DMS53 treated with DMSO at 0.1 percent for 48 hours (cell line): ENCODE data around the gene AVPR2.

ENCODE experiments used
- DNase-seq: peaks from one replicate; lab custom pipeline; 2025; ENCODE audit not compliant: unreplicated experiment; lab: John Stamatoyannopoulos, UW

The AVPR2 gene

DNA sequence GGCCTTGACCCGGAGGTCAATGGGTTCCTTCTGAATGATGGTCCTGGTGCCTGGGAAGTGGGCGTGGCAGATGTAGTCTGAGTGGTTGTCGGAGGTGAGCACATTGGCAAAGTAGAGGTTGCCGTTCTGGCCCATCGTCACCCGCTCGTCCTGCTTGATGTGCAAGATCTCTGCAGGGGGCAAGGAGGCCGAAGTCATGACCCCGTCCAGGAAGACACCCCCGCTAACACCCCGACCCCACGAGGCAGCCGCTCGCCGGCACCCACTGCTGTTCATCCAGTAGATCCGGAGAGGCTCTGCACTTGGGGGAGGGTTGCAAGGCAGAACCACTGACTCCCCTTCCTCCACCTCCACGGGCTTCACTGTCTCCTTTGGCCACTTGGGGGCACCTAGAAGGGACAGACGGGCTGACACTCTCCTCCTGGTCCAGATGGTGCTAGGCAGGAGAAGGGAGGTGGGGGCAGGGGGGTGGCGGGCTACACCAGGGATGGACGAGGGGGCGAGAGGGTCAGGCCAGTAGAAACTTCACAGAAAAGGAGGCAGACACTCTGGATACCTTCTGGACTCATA, 33.6 kb upstream of the AVPR2 start:
- no peak for DNase-seq

DNA sequence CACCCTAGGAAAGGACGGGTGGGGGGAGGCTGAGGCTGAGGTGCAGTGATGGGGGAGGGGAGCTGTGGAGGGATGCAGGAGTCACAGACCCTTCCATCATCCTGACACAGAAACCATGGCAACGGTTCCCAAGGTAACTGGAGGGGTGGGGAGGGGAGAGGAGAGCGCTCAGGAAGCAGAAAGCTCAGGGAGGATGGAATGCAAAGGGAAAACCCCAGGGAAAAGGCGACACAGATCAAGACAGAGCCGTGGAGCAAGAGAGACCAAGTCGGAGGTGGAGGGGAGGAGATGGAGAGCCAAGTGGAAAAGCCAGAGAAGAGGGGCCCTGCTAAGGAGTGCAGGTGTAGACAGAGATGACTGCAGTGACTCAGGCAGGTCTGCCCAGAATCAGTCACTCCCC, 33.0 kb upstream of the AVPR2 start:
- no peak for DNase-seq

DNA sequence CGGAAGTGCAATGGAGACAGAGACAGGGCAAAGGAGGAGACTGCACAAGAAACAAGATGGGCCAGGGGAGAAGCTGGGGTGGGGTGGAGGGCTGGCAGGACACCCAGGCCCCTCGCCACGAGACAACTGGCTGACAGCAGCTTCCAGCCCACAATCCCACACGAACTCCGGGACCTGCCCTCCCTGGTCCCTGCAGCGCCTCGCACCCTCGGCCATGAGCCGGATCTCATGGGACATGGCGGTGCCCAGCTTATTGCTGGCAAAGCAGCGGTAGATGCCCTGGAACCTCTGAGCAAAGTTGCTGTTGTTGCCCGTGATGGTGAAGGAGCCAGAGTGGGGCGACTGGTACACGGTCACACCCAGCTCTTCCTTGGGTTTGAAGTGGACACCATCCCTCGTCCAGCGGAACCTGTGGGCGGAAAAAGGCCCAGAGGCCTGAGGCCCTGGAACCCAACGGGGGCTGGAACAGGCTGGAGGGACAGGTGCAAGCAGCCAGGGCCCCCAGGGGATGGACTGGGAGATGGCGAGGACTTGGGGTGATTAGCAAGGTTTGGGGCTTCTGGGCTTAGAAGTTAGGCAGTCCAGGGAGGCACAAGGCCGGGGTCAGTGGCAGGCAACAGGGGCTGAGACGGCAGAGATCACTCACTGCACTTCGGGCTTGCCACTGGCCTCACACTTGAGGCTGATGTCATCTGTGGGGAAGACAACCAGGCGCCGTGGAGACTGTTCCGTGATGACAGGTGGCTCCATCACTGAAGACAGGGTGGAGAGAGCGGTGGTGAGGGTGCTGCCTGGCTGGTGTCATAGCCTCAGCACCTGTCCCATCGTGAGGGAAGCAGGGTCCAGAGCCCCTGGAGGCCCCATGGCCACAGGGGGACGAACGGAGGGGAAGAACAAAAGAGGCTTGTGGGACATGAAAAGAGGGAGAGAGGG, 32.3 kb upstream of the AVPR2 start:
- DNase-seq = no peak

DNA sequence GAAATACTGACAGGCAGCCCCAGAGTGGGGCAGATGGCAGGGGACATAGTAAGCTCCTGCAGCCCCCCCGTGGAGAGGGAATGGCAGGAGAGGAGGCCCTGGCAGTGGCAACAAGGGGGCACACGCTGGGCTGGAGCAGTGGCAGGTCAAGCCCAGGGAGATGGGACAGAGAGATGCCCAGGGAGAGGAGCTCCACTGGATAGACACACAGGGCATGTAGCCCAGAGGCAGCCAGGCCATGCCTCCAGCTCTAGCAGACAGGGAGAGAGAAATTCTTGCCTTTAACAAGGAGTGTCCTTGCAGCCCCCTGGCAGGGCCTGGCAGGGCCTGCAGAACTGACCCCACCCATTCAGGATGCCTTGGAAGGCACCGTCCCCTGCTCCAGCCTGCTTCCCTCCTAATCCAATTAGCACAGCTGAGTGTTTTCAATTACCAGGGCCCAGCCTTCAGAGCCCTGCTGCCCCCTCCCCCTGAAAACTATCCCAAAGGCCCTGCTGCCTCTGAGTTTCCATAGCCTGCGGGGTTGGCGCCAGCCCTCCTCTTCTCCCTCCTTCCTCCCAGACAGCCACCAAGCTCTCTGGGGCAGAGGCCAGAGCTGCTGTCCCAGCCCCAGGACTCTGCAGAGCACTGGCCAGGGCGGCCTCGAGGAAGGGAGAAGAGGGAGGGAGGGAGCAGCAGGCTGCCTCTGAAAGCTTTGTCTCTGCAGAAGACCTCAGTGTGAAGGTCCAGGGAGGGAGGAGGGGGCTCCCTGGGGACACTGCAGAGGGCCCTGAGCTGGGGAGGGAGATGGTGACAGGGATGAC, 31.0 kb upstream of the AVPR2 start:
- DNase-seq = no peak

DNA sequence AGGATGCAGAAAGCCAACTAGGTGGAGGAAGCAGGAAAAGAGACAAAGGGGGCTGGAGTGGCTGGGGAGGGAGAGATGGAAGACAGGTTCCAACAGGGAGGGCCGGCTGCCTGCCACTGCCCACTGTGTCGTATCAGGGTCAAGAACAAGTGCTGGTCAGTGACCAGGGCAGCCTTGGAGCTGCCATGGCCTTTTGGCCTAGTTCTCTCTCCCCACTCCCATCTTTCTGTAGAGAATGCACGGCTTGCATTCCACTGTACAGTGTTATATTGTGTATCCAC, 30.4 kb upstream of the AVPR2 start:
- no peak for DNase-seq

DNA sequence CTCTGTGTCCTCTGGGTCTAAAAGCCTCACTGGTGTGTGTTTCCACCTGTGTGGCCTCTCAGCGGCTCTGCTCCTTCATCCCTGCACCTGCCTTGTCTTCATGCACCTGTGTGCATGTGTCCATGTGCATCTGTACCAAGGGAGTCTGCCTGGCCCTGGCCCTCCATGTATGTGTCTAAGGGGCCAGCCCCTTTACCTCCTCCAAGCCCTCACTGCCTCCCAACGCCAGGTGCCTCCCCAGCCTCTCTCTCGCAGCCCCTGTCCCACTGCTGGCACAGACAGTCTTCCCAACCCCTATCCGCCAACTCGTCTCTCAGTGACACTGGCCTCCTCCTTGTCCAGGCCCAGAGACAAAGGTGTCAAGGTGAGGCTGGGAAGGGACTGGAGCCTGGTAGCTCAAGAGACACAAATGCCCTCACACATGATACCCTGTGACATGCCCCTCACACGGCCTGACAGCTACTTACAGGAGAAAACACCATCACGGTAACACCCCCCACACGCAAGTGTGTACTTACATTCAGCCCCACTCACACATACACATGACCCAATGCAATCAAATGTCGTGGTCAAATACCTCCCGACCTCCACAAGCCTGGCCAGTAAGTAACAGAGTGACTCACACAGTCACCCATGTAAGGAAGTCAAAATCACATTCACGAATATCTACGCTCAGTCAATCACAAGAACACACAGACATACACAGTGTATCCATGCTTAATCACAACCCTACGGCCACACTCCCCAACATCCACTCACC, 29.9 kb upstream of the AVPR2 start:
- DNase-seq = no peak

DNA sequence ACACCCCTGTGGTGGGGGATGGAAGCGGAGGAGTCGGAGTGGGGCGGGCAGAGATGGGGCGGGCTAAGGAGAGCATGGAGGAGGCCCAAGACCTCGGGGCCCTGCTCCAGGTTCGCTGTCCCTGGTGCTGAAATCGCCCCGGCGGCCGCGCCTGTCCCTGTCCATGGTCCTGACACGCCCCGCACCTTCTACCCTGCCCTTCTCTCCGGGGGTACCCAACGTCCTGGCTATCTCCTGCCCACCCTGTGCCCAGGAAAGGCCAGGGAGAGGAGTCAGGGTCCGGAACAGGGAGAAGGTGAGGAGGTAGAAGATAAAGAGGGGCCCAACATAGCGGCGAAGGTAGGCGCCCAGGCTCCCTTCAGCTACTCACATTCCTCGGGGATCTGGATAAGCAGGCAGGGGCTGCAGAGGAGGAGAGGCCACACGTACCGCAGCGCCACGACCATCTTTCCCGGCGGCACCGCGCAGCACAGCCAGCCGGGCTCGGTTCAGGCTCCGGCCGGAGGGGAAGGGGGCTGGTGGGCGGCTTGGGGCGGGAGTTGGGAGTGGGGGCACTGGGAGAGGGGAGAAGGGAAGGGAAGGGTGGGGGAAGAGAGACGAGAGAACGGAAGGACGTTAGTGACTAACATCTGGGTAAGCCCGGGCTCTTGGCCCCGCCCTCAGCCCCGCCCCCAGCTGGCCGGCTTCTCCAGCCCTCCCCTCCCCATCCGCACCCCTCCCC, 28.9 kb upstream of the AVPR2 start:
- no peak for DNase-seq

DNA sequence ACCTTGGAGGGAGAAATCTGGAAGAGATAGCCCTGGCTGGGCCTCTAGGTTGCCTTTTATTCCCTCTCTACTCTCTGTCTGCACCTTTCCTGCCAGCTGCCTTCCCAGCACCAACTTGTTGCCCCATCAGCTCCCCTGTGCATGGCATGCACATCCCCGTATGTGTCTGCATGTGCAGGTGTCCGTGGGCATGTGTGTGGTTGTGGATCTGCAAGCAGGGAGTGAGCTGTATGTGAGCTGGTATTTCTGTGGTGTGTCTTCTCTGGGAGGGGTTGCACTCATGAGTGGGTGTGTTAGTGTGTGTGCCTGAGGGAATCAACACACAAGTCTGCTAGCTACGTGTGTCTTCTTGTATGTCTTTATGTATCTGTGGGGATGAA, 28.4 kb upstream of the AVPR2 start:
- DNase-seq = no peak

DNA sequence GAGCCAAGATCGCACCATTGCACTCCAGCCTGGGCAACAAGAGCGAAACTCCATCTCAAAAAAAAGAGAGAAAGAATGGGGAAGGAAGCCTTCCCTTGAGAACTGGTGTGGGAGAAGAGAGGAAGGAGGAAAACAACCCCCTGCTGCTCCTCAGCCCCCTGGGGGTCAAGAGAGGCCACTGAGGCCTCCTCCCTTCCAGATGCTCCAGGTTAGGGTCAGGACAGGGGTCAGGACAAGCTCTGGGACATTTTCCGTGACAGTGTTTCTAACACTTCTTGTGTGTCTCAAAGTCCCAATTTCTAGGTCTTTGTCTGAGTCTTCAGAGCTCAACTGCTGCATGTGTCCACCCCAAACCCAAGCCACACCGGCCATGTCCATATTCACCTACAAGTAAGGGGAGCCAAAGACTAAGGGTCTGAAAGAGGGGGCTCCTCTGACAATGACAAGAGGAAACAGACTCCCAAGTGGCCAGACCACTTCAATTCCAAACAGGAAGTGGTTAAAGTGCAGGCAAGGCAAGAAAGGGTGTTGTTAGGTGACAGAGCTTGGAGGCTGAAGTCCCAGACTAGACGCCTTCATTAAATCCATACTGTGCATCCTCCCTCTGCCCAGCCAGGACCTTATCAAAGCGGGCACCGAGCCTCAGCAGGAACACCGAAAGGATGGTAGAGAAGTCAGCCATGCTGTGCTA, 26.8 kb upstream of the AVPR2 start:
- no peak for DNase-seq

DNA sequence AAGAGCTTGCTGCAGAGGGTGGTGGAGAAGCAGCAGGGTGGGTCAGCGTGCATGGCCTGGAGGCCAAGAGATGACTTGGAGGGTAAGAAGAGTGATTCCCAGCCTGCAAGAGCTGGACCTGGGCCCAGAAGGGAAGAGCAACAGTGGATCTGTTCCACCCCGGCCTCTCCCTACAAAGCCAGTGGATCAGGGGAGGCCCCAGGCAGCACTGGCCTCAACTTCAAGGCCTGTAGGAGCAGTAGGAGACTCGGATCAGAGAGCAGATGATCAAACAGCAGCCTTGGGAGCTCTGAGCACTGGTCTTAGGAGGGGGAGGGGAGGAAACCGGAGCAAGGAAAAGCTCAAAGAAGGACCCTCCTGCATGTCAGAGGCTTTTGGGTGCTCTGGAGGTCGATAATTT, 26.1 kb upstream of the AVPR2 start:
- no peak for DNase-seq

DNA sequence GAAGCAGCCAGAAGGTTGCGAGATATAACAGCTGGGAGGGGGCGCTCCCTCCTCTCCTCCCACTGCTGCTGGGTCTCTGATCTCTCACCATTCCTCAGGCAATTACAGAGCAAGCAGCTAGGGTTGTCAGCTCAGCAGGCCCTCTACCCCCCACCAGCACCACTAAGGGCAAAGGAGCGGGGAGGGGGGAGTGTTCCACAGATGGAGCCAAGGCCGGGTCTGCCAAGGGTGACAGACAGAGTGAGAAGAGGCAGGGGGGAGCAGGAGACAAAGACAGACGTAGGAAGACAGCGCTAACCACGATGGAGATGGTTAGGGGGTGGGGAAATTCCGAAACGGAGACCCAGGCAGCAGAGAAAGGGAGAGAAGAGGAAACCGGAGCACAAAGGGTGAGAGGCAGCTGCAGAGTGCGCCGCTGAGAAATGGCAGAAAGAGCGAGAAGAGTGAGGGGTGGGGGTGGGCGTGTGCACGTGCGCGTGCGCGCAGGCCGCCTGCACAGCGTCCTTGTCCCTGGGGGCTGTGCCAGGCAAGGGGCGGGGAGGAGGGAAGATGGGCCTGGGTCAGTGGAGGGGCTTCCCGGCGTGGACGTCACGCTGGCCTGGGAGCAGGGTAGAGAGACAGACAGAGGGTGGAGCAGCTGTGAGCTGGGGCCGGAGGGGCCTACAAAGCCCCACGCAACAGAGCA, 25.4 kb upstream of the AVPR2 start:
- DNase-seq = no peak

DNA sequence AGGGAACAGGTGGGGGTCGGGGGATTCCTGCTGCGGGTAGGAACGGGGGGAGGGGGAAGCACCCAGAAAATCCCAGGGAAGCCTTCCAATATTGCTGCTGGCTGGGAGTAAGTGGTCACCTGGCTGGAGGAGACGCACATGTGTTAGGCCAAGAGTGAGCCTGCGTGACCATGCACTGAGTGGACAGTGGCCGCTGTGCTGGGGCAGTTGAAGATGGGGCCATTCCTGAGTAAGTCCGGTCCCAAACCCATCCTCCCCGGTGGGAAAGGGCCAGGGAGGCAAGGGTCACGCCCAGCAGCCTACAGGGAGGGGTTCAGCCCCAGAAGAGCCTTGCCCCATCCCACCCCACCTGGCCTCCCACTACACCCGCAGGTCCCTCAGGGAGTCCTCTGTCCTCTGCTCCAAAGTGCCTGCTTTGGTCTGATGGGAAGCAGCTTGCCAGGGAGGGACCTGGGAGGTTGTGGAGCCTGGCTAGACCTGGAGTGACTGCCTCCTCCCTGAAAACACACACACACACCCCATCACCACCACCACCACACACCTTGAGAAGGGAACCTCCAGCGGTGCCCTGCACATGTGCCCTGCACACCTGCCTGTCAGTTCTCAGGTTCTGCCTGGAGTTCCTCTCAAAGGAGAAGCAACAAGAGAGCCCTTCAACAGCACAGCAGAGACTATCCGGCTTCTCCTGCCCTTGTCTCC, 24.6 kb upstream of the AVPR2 start:
- DNase-seq = no peak

DNA sequence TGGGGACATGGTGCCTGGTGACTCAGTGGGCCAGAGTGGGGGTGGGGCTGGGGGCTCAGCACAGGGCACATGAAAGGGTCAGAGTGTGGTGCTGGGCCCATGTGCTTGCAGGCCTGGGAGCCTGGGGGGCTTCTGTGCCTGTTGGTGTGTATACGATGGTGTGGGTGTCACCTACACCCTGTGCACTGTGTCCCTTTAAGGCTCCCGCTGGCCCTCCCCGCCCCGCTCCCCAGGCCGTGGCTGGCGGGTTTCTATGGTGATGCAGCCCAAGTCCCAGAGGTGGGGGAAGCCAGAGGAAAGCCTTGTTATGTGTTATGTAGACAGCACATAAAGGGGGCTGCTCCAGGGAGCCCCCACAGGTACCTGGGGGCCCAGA, 24.0 kb upstream of the AVPR2 start:
- no peak for DNase-seq

DNA sequence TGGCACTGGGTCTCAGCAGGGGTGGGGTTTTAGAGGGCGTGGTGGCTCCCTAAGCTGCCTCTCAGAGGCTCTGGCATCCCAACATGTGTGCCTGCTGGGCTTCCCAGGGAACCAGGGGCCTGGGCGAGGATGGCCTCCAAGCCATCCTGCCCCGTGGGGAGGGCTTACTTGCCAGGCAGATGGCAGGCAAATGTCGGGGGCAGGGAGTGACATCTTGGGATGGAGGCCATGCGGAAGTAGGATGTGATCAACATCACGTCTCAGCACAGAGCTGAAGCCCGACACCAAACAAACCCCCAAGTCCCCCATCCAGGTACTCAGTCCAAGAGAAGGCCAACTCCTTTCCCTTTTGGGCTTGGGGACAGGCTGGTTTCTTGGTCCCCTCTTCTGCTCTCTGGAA, 23.2 kb upstream of the AVPR2 start:
- no peak for DNase-seq

DNA sequence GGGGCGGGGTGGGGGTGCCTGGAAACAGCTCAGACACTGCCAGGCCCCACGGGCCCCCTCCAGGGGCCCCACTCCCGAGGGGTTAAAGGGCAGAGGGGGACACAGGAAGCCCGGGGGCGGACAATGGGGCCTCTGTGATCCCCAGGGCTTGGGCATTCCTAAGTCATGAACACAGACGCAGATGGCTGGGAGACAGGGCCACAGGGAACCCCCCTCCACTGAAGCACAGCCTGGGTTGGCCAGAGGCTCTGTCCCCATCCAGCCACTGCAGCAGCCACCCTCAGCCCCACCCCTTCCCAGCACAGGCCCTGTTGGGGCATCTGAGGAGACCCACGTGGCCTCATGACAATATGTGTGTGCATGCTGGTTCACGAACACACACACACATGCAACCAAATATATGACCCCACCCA, 22.4 kb upstream of the AVPR2 start:
- no peak for DNase-seq

DNA sequence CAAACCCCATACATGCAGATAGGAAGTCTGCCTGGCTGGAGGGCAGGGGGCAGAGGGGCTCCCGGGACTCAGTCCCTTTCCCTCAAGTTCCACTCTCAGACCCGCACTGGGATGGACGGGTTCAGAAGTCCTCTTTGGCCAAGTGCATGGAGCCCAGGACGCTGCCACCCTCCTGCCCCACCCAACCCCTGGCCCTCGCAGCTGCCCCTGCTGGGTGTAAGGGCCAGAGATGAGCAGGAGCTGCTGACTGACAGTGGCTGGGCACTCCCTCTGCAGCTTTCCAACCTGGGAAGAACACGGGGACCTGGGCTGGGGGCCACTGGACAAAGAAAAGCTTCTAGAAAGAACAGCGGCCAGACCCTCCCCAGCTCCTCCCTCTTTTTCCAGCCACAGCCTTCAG, 21.9 kb upstream of the AVPR2 start:
- no peak for DNase-seq

DNA sequence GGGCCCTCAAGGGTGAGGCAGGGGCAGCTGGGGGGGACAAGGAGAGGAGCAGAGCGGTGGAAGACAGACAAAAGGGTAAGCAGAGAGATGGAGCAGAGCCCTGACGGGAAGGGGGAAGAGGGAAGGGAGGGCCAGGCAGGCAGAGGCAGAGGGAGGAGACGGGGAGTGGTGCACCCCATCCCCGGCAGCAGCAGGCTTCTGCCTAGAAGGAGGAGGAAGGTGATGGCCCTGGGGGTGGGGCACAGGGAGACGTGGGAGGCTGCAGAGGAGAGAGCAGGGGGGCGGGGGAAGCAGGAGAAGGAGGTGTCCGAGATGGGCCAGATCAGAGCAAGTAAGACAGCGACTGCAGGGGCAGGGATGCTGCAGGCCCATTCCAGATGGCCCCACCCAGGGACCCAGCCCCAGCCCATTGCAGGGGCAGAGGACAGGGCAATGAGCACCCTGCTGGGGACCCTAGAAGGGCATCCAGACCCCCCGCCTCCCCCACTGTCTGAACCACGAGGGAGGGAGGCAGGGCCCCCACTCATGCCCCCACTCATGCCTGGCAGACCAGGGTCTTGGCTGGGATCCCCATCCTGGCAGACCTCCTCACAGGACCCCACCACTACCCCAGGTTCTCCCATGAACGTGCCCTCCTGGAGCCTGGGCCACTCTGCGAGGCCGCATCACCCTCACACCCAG, 21.2 kb upstream of the AVPR2 start:
- DNase-seq = no peak

DNA sequence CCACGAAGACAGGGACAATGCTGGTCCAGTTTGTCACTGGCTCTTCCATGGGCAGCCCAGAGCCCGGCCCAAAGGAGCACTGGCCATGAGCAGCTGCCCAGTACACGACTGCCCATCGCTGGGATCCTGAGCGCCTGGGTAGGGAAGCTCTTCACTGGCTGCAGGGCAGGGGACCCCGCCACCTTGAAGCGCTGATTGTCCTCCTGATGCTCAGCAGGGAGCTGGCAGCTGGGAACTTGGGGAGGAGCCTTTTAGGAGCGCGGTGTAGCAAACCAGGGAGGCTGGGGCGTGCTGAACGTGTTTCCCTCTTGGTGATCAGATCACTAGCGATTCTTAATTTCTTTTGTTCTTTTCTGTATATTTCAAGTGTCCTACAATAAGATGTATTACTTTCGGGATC, 20.3 kb upstream of the AVPR2 start:
- no peak for DNase-seq

DNA sequence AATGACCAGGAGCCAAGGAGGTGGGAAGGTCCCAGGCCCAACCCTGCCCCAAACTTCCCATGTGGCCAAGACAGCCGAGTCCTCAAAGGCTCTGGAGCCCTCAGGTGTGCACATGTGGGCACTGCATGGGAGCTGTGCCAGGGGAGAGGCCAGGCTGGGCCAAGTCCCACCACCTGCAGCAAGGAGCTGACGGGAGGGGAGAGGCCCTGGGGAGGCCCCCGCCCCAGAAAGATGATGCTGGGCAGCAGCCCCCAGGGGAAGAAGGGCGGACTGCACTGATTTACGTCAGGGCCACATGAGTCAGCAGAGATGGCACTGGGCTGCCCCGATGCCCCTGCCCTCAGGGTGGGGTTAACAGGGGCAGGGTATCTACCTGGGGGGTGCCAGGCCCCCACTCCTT, 19.9 kb upstream of the AVPR2 start:
- DNase-seq = no peak
